Measurements from ENCODE around the gene FGF22. TPM values are rescaled to one million over a fixed set of nuclear protein-coding genes. Genes with fewer than 3 reads are reported as not detected.
A peak's percentile ranks its signal among the peaks of the same experiment; 100 is the strongest.

The FGF22 gene
- total RNA-seq, 3 donors from 2014 or later (not counting 1 experiment from before 2014, with no cell fraction given) = 0.31 to 0.58 (median 0.41) TPM

DNA sequence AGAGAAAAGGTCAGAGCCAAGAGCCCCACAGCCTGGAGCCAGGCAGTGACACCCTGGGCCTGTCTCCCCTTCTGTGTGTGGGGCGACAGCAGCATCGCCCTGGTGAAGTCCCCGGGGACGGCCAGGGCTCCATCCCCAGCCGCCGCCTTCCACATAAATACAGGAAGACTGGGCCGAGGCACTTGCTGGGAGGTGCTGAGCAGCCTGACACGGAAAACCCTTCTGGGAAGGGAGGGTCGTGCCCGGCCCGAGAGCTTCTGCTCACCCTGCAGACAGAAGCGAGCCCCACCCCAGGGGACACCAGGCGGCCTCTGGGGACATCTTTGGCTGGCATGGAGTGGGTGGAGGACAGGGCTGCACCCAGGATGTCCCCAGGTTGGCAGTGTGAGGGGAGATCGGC, 5.1 kb downstream of the FGF22 start:
- TF ChIP-seq, protein P1, sequence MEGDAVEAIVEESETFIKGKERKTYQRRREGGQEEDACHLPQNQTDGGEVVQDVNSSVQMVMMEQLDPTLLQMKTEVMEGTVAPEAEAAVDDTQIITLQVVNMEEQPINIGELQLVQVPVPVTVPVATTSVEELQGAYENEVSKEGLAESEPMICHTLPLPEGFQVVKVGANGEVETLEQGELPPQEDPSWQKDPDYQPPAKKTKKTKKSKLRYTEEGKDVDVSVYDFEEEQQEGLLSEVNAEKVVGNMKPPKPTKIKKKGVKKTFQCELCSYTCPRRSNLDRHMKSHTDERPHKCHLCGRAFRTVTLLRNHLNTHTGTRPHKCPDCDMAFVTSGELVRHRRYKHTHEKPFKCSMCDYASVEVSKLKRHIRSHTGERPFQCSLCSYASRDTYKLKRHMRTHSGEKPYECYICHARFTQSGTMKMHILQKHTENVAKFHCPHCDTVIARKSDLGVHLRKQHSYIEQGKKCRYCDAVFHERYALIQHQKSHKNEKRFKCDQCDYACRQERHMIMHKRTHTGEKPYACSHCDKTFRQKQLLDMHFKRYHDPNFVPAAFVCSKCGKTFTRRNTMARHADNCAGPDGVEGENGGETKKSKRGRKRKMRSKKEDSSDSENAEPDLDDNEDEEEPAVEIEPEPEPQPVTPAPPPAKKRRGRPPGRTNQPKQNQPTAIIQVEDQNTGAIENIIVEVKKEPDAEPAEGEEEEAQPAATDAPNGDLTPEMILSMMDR (IDR thresholded peaks at IDR 0.05) = no peak
- Histone ChIP-seq H3K4me3 (ENCODE audit: low read length) (no peak overlapping the region), H3K9me3 (ENCODE audit: control insufficient read depth, insufficient read depth, low read length) (no peaks in the 10 kb centered on the region), H3K27ac (ENCODE audit: low read length) (no peak overlapping the region), H3K27me3 (ENCODE audit: control insufficient read depth, insufficient read depth, low read length) (no peaks in the 10 kb centered on the region), H3K36me3 (ENCODE audit: control insufficient read depth, insufficient read depth, low read length) (peaks cover 29% of the 10 kb centered on the region), H3K4me1 (ENCODE audit: control insufficient read depth, insufficient read depth, low read length) (peaks cover 4% of the 10 kb centered on the region)
- Mint-ChIP-seq H3K9me3 (no peaks in the 10 kb centered on the region), H3K4me3 (no peak overlapping the region), H3K36me3 (no peaks in the 10 kb centered on the region), H3K4me1 (peaks cover 0 to 10% of the 10 kb centered on the region in 2 donors), H3K27me3 (ENCODE audit: low read depth in 2 of 2) (no peaks in the 10 kb centered on the region), H3K27ac (peak overlapping the region in 1 of 2 donors; percentile 59)
- ATAC-seq = no peak
- 82% methylated on average over 14 of the region's 14 CpGs for WGBS (ENCODE audit: insufficient coverage)
- no peak for DNase-seq
- intact Hi-C loops (cut with micrococcal nuclease) = no loop called here

DNA sequence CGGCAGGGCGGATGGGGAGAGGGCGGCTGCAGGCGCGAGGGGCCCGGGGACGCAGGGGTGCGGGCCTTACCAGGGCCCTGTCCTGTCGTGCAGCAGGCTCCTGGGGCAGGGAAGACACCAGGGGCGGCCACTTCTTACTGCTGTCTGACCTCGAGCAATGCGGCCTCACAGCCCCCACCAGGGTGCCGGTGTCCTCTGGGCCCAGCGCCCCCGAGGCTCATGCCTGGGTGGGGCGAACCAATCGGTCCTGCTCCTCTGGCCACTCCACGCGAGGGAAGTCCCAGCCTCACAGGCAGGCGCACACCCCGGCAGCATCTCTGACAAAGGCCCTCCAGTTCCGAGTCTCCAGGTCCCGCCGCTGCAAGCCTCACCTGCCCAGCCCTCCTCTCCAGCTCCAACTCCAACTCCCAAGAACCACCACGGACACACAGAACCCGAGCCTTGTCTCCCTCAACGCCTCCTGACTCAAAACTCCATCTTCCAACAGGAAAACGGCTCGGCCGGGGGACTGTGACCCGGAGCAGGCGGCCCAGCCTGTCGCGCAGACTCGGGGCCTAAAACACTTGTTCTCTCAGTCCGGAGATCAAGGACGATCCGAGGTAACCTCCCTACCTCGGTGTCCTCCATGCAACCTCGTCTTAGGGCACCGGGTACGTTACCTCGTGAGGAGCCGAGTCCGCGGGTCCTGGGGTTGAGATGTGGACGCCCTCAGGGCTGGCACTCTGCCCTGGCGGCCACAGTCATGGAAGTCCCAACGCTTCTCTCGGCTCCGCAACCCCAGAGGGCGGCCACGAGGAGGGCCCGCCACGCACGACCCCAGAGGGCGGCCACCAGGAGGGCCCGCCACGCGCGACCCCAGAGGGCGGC, 6.5 kb downstream of the FGF22 start:
- Histone ChIP-seq H3K4me1 (ENCODE audit: control insufficient read depth, insufficient read depth, low read length) (no peaks in the 10 kb centered on the region), H3K4me3 (ENCODE audit: low read length) (no peak overlapping the region), H3K27ac (ENCODE audit: low read length) (no peak overlapping the region), H3K9me3 (ENCODE audit: control insufficient read depth, insufficient read depth, low read length) (no peaks in the 10 kb centered on the region), H3K27me3 (ENCODE audit: control insufficient read depth, insufficient read depth, low read length) (no peaks in the 10 kb centered on the region), H3K36me3 (ENCODE audit: control insufficient read depth, insufficient read depth, low read length) (peaks cover 36% of the 10 kb centered on the region)
- H3K36me3 Mint-ChIP-seq = no peaks in the 10 kb centered on the region
- H3K9me3 Mint-ChIP-seq = no peaks in the 10 kb centered on the region
- peaks cover 0 to 4% of the 10 kb centered on the region in 2 donors for H3K4me1 Mint-ChIP-seq
- no peak for DNase-seq
- TF ChIP-seq, protein P1 (IDR thresholded peaks at IDR 0.05) = no peak
- ATAC-seq = peak in 1 of 3 donors; percentile 14
- H3K27ac Mint-ChIP-seq = peak overlapping the region in 1 of 2 donors; percentile 33
- 96% methylated on average over 62 of the region's 62 CpGs for WGBS (ENCODE audit: insufficient coverage)
- H3K27me3 Mint-ChIP-seq (ENCODE audit: low read depth in 2 of 2) = no peaks in the 10 kb centered on the region
- H3K4me3 Mint-ChIP-seq = no peak overlapping the region
- intact Hi-C loops (cut with micrococcal nuclease) = no loop called here

DNA sequence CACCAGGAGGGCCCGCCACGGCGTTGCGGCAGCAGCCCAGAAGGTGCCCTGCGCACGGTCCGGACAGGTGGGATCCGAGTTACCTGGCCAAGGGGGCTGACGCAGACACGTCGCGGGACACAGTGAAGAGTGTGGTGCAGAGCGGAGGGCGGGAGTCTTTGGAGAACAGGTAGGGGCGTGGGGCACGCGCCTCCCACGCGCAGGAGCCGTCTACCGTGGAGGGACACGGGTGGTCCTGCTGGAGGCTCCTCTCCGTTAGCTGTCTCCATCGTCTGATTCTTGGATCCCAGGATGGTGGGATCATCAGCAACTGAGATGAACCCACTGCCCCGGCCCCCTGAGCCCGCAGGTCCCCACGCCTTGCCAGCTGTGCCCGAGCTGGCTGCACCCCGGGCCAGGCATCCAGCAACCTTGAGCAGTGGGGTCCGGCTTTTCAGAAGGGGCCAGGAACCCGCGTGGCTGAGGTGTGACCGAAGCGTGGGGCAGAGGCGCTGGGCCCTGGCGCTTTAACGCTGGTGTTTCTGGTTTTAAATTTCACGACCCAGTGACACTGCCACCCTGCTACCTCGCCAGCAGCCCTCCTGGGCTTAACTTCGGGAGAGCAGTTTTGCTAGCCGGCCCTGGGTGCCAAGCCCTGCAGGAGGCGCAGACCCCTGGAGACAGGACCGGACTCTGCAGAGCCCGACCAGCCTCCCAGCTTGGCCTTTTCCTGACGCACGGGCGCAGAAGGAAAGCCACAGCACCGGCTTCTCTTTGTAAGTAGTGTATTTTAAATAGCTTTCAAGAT, 7.3 kb downstream of the FGF22 start:
- Mint-ChIP-seq H3K4me1 (peaks cover 0 to 4% of the 10 kb centered on the region in 2 donors), H3K4me3 (no peak overlapping the region), H3K27me3 (ENCODE audit: low read depth in 2 of 2) (no peaks in the 10 kb centered on the region), H3K9me3 (no peaks in the 10 kb centered on the region), H3K27ac (no peak overlapping the region), H3K36me3 (no peaks in the 10 kb centered on the region)
- intact Hi-C loops (cut with micrococcal nuclease) = no loop called here
- H3K27me3 ChIP-seq (ENCODE audit: control insufficient read depth, insufficient read depth, low read length) = no peaks in the 10 kb centered on the region
- ATAC-seq (no peak), DNase-seq (no peak)
- H3K36me3 ChIP-seq (ENCODE audit: control insufficient read depth, insufficient read depth, low read length) = peaks cover 44% of the 10 kb centered on the region
- no peak overlapping the region for H3K4me3 ChIP-seq (ENCODE audit: low read length)
- TF ChIP-seq, protein P1 (IDR thresholded peaks at IDR 0.05) = no peak
- H3K9me3 ChIP-seq (ENCODE audit: control insufficient read depth, insufficient read depth, low read length) = no peaks in the 10 kb centered on the region
- WGBS (ENCODE audit: insufficient coverage) = 86% methylated on average over 47 of the region's 48 CpGs
- peaks cover 3% of the 10 kb centered on the region for H3K4me1 ChIP-seq (ENCODE audit: control insufficient read depth, insufficient read depth, low read length)
- H3K27ac ChIP-seq (ENCODE audit: low read length) = no peak overlapping the region

Measured in natural killer cell (primary cell).